Smooth muscle cell (in vitro differentiated cells): ENCODE measurements around the gene CAMTA1. TPM values are rescaled to one million over a fixed set of nuclear protein-coding genes. Genes with fewer than 3 reads are reported as not detected.

Experiments
- DNase-seq: peaks from one replicate; lab custom pipeline; 2025; ENCODE audit not compliant: unreplicated experiment; lab: John Stamatoyannopoulos, UW
- H2AFZ ChIP-seq: fragments of 200-600 bp; sonication (generic); 2 replicates; pipeline ENCODE4 v1.6.0; 2016; ENCODE audit warnings: antibody characterized with exemption, low read depth, mild to moderate bottlenecking
- H3F3A ChIP-seq: fragments of 200-600 bp; sonication (generic); 2 replicates; pipeline ENCODE4 v1.6.0; 2017; ENCODE audit warnings: antibody characterized with exemption, low read depth
- H3K27ac ChIP-seq: fragments of 200-600 bp; sonication (generic); 2 replicates; pipeline ENCODE4 v1.5.1; 2016; ENCODE audit warnings: low read depth, mild to moderate bottlenecking
- H3K27me3 ChIP-seq: fragments of 200-600 bp; sonication (generic); 2 replicates; pipeline ENCODE4 v1.6.1; 2016; ENCODE audit warnings: low read depth, mild to moderate bottlenecking
- H3K36me3 ChIP-seq: fragments of 200-600 bp; sonication (generic); 2 replicates; pipeline ENCODE4 v1.5.1; 2016; ENCODE audit warnings: low read depth
- H3K4me1 ChIP-seq: fragments of 200-600 bp; sonication (generic); 2 replicates; pipeline ENCODE4 v1.5.1; 2016; ENCODE audit warnings: low read depth
- H3K4me2 ChIP-seq: fragments of 200-600 bp; sonication (generic); 2 replicates; pipeline ENCODE4 v1.6.0; 2016; ENCODE audit warnings: mild to moderate bottlenecking
- H3K4me3 ChIP-seq: fragments of 200-600 bp; sonication (generic); 2 replicates; pipeline ENCODE4 v1.5.1; 2016; ENCODE audit warnings: mild to moderate bottlenecking
- H3K79me2 ChIP-seq: fragments of 200-600 bp; sonication (generic); 2 replicates; pipeline ENCODE4 v1.6.0; 2016; ENCODE audit warnings: low read depth, mild to moderate bottlenecking
- H3K9ac ChIP-seq: fragments of 200-600 bp; sonication (generic); 2 replicates; pipeline ENCODE4 v1.6.0; 2016; ENCODE audit warnings: low read depth
- H3K9me3 ChIP-seq: fragments of 200-600 bp; sonication (generic); replicated peaks from 2 replicates; pipeline ENCODE4 v1.5.1; 2016; ENCODE audit warnings: low read depth
- H4K20me1 ChIP-seq: fragments of 200-600 bp; sonication (generic); 2 replicates; pipeline ENCODE4 v1.6.0; 2016; ENCODE audit warnings: low read depth
- CTCF ChIP-seq: fragments of 200-600 bp; sonication (generic); IDR thresholded peaks from 2 replicates; pipeline ENCODE4 v1.5.1; 2017; ENCODE audit warnings: borderline replicate concordance, mild to moderate bottlenecking, antibody characterized with exemption; ENCODE audit not compliant: insufficient read depth, poor library complexity, severe bottlenecking
- WGBS: methylation state at CpG from one replicate; pipeline ENCODE4 v1.1.7; 2016; ENCODE audit warnings: low lambda C conversion rate; 5-methylcytosine and 5-hydroxymethylcytosine counted together
- polyA plus RNA-seq: library from polyadenylated mRNA; unstranded; fragments of >200 nt; fragmentation: Nextera tagmentation; extraction: Ambion mirVana; gene quantifications from 2 replicates; pipeline ENCODE4 v1.2.1, GENCODE V29; 2016
- total RNA-seq: library from RNA; depleted of rRNA; stranded (reverse); fragments of >200 nt; gene quantifications from 2 replicates; pipeline ENCODE4 v1.2.3, GENCODE V29; 2014

Gene CAMTA1
- total and polyA plus RNA-seq, 2 experiments from 2014 or later = 139 to 145 TPM

- Histone ChIP-seq H3K4me1 (peaks cover 48% of the 10 kb centered on the region), H4K20me1 (peaks cover 81% of the 10 kb centered on the region), H3K27me3 (no peaks in the 10 kb centered on the region), H3K9ac (no peak overlapping the region), H3K27ac (peak overlapping the region; percentile 75), H3K9me3 (no peaks in the 10 kb centered on the region), H3K4me3 (no peak overlapping the region), H3K36me3 (no peaks in the 10 kb centered on the region), H2AFZ (no peak overlapping the region), H3K4me2 (no peak overlapping the region), H3F3A (peaks cover 3% of the 10 kb centered on the region), H3K79me2 (peaks cover 33% of the 10 kb centered on the region)
- DNase-seq = no peak
- no peak for TF ChIP-seq CTCF
- WGBS = 54% methylated on average over 10 of the region's 10 CpGs
Observed at GRCh38 chr1:6867729-6868659, 82.7 kb downstream of the CAMTA1 start.

GRCh38 chr1:6868660-6869380 is 83.6 kb downstream of the CAMTA1 start:
- peaks cover 3% of the 10 kb centered on the region for H3F3A ChIP-seq
- no peaks in the 10 kb centered on the region for H3K27me3 ChIP-seq
- H3K4me2 ChIP-seq = no peak overlapping the region
- peak overlapping the region; percentile 75 for H3K27ac ChIP-seq
- no peak for TF ChIP-seq CTCF
- H4K20me1 ChIP-seq = peaks cover 83% of the 10 kb centered on the region
- DNase-seq = no peak
- peaks cover 48% of the 10 kb centered on the region for H3K4me1 ChIP-seq
- no peaks in the 10 kb centered on the region for H3K36me3 ChIP-seq
- no peaks in the 10 kb centered on the region for H3K9me3 ChIP-seq
- H3K79me2 ChIP-seq = peaks cover 30% of the 10 kb centered on the region
- H2AFZ ChIP-seq = no peak overlapping the region
- H3K4me3 ChIP-seq = no peak overlapping the region
- no peak overlapping the region for H3K9ac ChIP-seq
- 93% methylated on average over 2 of the region's 2 CpGs for WGBS

GRCh38 chr1:6869545-6869944 is 84.3 kb downstream of the CAMTA1 start:
- no peak for TF ChIP-seq CTCF
- Histone ChIP-seq H3K9ac (no peak overlapping the region), H3K9me3 (no peaks in the 10 kb centered on the region), H3K79me2 (peaks cover 24% of the 10 kb centered on the region), H3K4me3 (no peak overlapping the region), H3K27me3 (no peaks in the 10 kb centered on the region), H3K4me1 (peaks cover 48% of the 10 kb centered on the region), H2AFZ (no peak overlapping the region), H3K4me2 (peak overlapping the region; percentile 67), H3K36me3 (no peaks in the 10 kb centered on the region), H3K27ac (peak overlapping the region; percentile 75), H3F3A (peaks cover 3% of the 10 kb centered on the region), H4K20me1 (peaks cover 76% of the 10 kb centered on the region)
- WGBS = 83% methylated on average over 4 of the region's 4 CpGs
- no peak for DNase-seq
